ENCODE measurements around the gene SERPINA4. TPM values are rescaled to one million over a fixed set of nuclear protein-coding genes. Genes with fewer than 3 reads are reported as not detected.

SERPINA4 gene
- total and polyA plus RNA-seq, 2 donors (not counting 3 experiments of a cell fraction or from before 2014, with no cell fraction given), result not detected

DNA sequence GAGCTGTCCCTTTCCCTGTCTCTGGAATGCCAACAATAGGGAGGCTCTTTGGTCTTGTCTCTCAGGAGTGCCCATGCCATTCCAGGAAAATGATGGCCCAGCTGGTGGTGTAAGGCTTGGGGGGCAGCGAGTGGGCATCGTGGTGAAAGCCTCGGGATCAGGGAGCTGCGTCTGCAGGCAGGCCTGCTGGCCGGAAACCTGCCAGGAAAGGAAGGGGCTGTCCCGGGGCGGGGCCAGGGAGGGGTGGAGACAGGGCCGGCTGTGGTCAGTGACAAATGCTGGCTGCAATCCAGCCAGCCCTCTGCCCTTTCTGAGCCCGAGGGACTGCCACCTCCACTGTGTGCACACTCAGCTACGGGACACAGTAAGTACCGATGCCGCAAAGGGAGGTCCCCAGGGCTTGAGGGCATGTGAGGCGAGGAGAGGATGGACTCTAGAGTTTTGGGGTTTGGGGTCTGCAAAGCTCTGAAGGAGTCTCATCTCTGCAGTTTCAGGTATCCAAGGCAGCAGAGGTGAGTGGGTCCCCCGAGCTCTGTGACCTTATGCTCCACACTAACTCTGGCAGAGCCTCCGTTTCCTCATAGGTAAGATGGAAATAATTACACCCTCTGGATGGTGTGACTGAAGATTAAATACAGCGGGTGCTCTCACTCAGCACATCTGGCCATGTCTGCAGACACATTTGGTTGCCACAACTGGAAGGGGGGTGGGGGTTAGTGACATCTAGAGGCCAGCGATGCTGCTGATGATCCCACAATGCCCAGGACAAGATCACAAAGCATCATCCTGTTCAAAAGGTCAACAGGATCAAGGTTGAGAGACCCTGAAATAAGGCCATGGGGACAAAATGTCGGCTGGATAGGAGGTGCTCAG lies 20.1 kb downstream of the SERPINA4 start, which contains the start of gene SERPINA5:
Gene SERPINA5 (plus strand): TSS at position 300 of the 873 bp plus-strand sequence. CDS start 5,937 bp downstream, outside the sequence.
- DNase-seq (ENCODE audit: low read depth, low spot score) (peak; percentile 31), FAIRE-seq (no peak)
- dilution Hi-C loops (cut with MboI; ENCODE audit: extremely low pct_ligation_motif_present, low sequenced_read_pairs), result no loop called here
- ChIA-PET CTCF (interaction anchor here (0.7 to 1.2 kb wide), 4 partner anchors 16 to 31 kb away, joined by 3 to 4 read pairs (median 3); partner anchors contain the start of genes SERPINA3 and SERPINA4), POLR2A (no interaction called here)
- no peak for TF ChIP-seq POLR2AphosphoS5 (IDR thresholded peaks at IDR 0.05; ENCODE audit: insufficient read depth, low read depth, low read length)
- TF ChIP-seq FOS (IDR thresholded peaks at IDR 0.05; ENCODE audit: borderline replicate concordance, insufficient read depth, low read length), result no peak
- no peak for TF ChIP-seq JUN (IDR thresholded peaks at IDR 0.05; ENCODE audit: borderline replicate concordance, insufficient read depth, insufficient read length, low read depth)
- no peak for TF ChIP-seq CTCF (IDR thresholded peaks at IDR 0.05; ENCODE audit: extremely low read depth in 1 of 2, insufficient read depth in 1 of 2, low read depth in 1 of 2, low read length in 2 of 2)
- H3K4me3 ChIP-seq (replicated peaks in 1 of 3; ENCODE audit: insufficient read depth in 1 of 3, low read depth in 1 of 3, low read length in 3 of 3), result no peak within 1 kb of the TSS
- no peak within 1 kb of the TSS for H2AFZ ChIP-seq (ENCODE audit: low read depth, low read length)
- no peaks in the 10 kb centered on the region for H3K36me3 ChIP-seq (ENCODE audit: control insufficient read depth in 2 of 2, extremely low read depth in 1 of 2, insufficient read depth in 2 of 2, low read length in 2 of 2)
- H3K9me1 ChIP-seq (replicated peaks; ENCODE audit: control insufficient read depth, extremely low read depth, insufficient read depth, low read length), result no peaks in the 10 kb centered on the region
- no peak within 1 kb of the TSS for H3K27ac ChIP-seq (ENCODE audit: insufficient read depth, low read depth, low read length)
- no peak within 1 kb of the TSS for H3K4me2 ChIP-seq (ENCODE audit: insufficient read depth, low read length)
- no TSS peak for BruUV-seq (replicated peaks)
- H3K27me3 ChIP-seq (ENCODE audit: control insufficient read depth in 2 of 2, insufficient read depth in 2 of 2, low read length in 2 of 2), result no peaks in the 10 kb centered on the region
- H3K4me1 ChIP-seq (ENCODE audit: control insufficient read depth, extremely low read depth, insufficient read depth, low read length), result no peaks in the 10 kb centered on the region
- no peaks in the 10 kb centered on the region for H3K79me2 ChIP-seq (ENCODE audit: control insufficient read depth, insufficient read depth, low read length)
- no peak within 1 kb of the TSS for H3K9ac ChIP-seq (replicated peaks; ENCODE audit: extremely low read depth, insufficient read depth, low read length)
- H3K9me3 ChIP-seq (replicated peaks; ENCODE audit: control insufficient read depth, insufficient read depth, low read length), result no peaks in the 10 kb centered on the region
- H4K20me1 ChIP-seq (replicated peaks; ENCODE audit: control insufficient read depth, extremely low read depth, insufficient read depth, low read length), result no peaks in the 10 kb centered on the region
- intact Hi-C loops (cut with micrococcal nuclease), result no loop called here

Measured in endothelial cell of umbilical vein (primary cell).